HUDEP-2 (cell line): Measurements from ENCODE around the gene ZP4.

Experiments used
- DNase-seq, 76 experiments: peaks; one replicate each; lab custom pipeline; 2025; ENCODE audit not compliant: unreplicated experiment in 76 of 76; lab: John Stamatoyannopoulos, UW

ZP4 gene

GRCh38 chr1:237832858-237833257, 57.9 kb downstream of the ZP4 start:
- no peak for DNase-seq
